HUES6 (cell line): ENCODE measurements around the gene ZNF578.
"Not testable (repeated sequence)": the region's sequence is repeated elsewhere in the genome, so short reads cannot be mapped to it uniquely, and the experiment has no call there.

Experiments
- H3K27ac ChIP-seq: 2 replicates; pipeline ENCODE4 v1.7.0; 2013; ENCODE audit warnings: low read depth, mild to moderate bottlenecking, low read length, inconsistent platforms
- H3K27me3 ChIP-seq: 2 replicates; pipeline ENCODE4 v1.6.1; 2013; ENCODE audit warnings: low read length; ENCODE audit not compliant: control insufficient read depth, insufficient read depth
- H3K36me3 ChIP-seq: 2 replicates; pipeline ENCODE4 v1.6.1; 2013; ENCODE audit warnings: low read length; ENCODE audit not compliant: control insufficient read depth, insufficient read depth
- H3K4me1 ChIP-seq: 2 replicates; pipeline ENCODE4 v1.6.1; 2013; ENCODE audit warnings: low read length; ENCODE audit not compliant: control insufficient read depth, insufficient read depth
- H3K4me3 ChIP-seq: 2 replicates; pipeline ENCODE4 v1.5.1; 2013; ENCODE audit warnings: low read depth, low read length
- H3K9ac ChIP-seq: one replicate; pipeline ENCODE4 v1.6.1; 2013; ENCODE audit warnings: mild to moderate bottlenecking, low read length
- H3K9me3 ChIP-seq: 2 replicates; pipeline ENCODE4 v1.6.1; 2013; ENCODE audit warnings: low read depth, low read length; ENCODE audit not compliant: control insufficient read depth, insufficient read depth

Gene ZNF578

GRCh38 chr19:52535771-52536447, 82.6 kb downstream of the ZNF578 start:
- Histone ChIP-seq H3K4me3 (peak overlapping the region; percentile 90), H3K9ac (peak overlapping the region; percentile 92), H3K27me3 (no peaks in the 10 kb centered on the region), H3K4me1 (no peaks in the 10 kb centered on the region), H3K9me3 (peaks cover 2% of the 10 kb centered on the region; the same call in 1 of the 2 replicates), H3K36me3 (no peaks in the 10 kb centered on the region; the same call in 1 of the 2 replicates), H3K27ac (peak overlapping the region; percentile 77; the same call in 1 of the 2 replicates)

- Histone ChIP-seq H3K4me3 (peak overlapping the region; percentile 90), H3K9ac (peak overlapping the region; percentile 92), H3K27me3 (no peaks in the 10 kb centered on the region), H3K9me3 (peaks cover 2% of the 10 kb centered on the region; the same call in 1 of the 2 replicates), H3K4me1 (no peaks in the 10 kb centered on the region), H3K36me3 (no peaks in the 10 kb centered on the region; the same call in 1 of the 2 replicates), H3K27ac (no peak overlapping the region)
Observed at GRCh38 chr19:52536448-52536800, 83.1 kb downstream of the ZNF578 start.

- H3K9me3 ChIP-seq, H3K4me1 ChIP-seq, H3K27me3 ChIP-seq, H3K9ac ChIP-seq, H3K4me3 ChIP-seq, H3K27ac ChIP-seq: not testable (repeated sequence)
- H3K36me3 ChIP-seq, result peaks cover 14% of the 10 kb centered on the region
Observed at GRCh38 chr19:52538815-52539214, 85.5 kb downstream of the ZNF578 start.

- not testable (repeated sequence) for H3K4me3 ChIP-seq, H3K9ac ChIP-seq, H3K4me1 ChIP-seq, H3K27ac ChIP-seq, H3K9me3 ChIP-seq, H3K27me3 ChIP-seq
- peaks cover 37% of the 10 kb centered on the region for H3K36me3 ChIP-seq
Observed at GRCh38 chr19:52541176-52541575, 87.8 kb downstream of the ZNF578 start.

GRCh38 chr19:52541608-52542007, 88.3 kb downstream of the ZNF578 start:
- H3K27ac ChIP-seq, result no peak overlapping the region
- H3K4me3 ChIP-seq, result no peak overlapping the region
- H3K36me3 ChIP-seq, result peaks cover 41% of the 10 kb centered on the region
- peaks cover 4% of the 10 kb centered on the region; the same call in 1 of the 2 replicates for H3K9me3 ChIP-seq
- H3K9ac ChIP-seq, result no peak overlapping the region
- no peaks in the 10 kb centered on the region for H3K4me1 ChIP-seq
- no peaks in the 10 kb centered on the region for H3K27me3 ChIP-seq

- H3K4me3 ChIP-seq, result not testable (repeated sequence)
- H3K36me3 ChIP-seq, result peaks cover 51% of the 10 kb centered on the region
Observed at GRCh38 chr19:52542541-52542940, 89.2 kb downstream of the ZNF578 start.

GRCh38 chr19:52542984-52543664, 89.8 kb downstream of the ZNF578 start:
- peaks cover 56% of the 10 kb centered on the region for H3K36me3 ChIP-seq
- H3K9me3 ChIP-seq, result peaks cover 6% of the 10 kb centered on the region; the same call in 1 of the 2 replicates
- no peak overlapping the region for H3K27ac ChIP-seq
- no peaks in the 10 kb centered on the region for H3K4me1 ChIP-seq
- H3K27me3 ChIP-seq, result no peaks in the 10 kb centered on the region
- no peak overlapping the region for H3K4me3 ChIP-seq
- H3K9ac ChIP-seq, result no peak overlapping the region

More at GRCh38 chr19:52542541-52542940, 89.2 kb downstream of the ZNF578 start:
- not testable (repeated sequence) for H3K9me3 ChIP-seq, H3K9ac ChIP-seq, H3K27ac ChIP-seq, H3K27me3 ChIP-seq, H3K4me1 ChIP-seq

- Histone ChIP-seq H3K4me3 (no peak overlapping the region), H3K9me3 (peaks cover 56% of the 10 kb centered on the region), H3K9ac (no peak overlapping the region), H3K4me1 (peaks cover 4% of the 10 kb centered on the region; the same call in 1 of the 2 replicates), H3K27ac (no peak overlapping the region), H3K27me3 (no peaks in the 10 kb centered on the region), H3K36me3 (peaks cover 78% of the 10 kb centered on the region)
Observed at GRCh38 chr19:52554216-52554971, 101.0 kb downstream of the ZNF578 start.

- peaks cover 6% of the 10 kb centered on the region; the same call in 1 of the 2 replicates for H3K4me1 ChIP-seq
- no peaks in the 10 kb centered on the region for H3K27me3 ChIP-seq
- H3K27ac ChIP-seq, result peak overlapping the region; percentile 42; the same call in 1 of the 2 replicates
- no peak overlapping the region for H3K9ac ChIP-seq
- peaks cover 64% of the 10 kb centered on the region for H3K36me3 ChIP-seq
- no peak overlapping the region for H3K4me3 ChIP-seq
- H3K9me3 ChIP-seq, result peaks cover 42% of the 10 kb centered on the region
Observed at GRCh38 chr19:52557231-52557995, 104.1 kb downstream of the ZNF578 start.

- Histone ChIP-seq H3K9ac (peak overlapping the region; percentile 40), H3K36me3 (peaks cover 59% of the 10 kb centered on the region), H3K9me3 (peaks cover 36% of the 10 kb centered on the region), H3K27ac (peak overlapping the region; percentile 56; the same call in 1 of the 2 replicates)
- H3K4me1 ChIP-seq, H3K4me3 ChIP-seq, H3K27me3 ChIP-seq: not testable (repeated sequence)
Observed at GRCh38 chr19:52558732-52559445, 105.5 kb downstream of the ZNF578 start.
